Kidney epithelial cell (primary cell): ENCODE data around the gene ORC3. TPM values are rescaled to one million over a fixed set of nuclear protein-coding genes. Genes with fewer than 3 reads are reported as not detected.

Experiments
- DNase-seq: peaks from one replicate; pipeline ENCODE4 v3.0.0-alpha.2; 2010; ENCODE audit warnings: low read depth
- H3K27me3 ChIP-seq: 2 replicates; pipeline ENCODE4 v1.6.0; 2011; ENCODE audit warnings: low read length; ENCODE audit not compliant: control insufficient read depth, insufficient read depth
- H3K36me3 ChIP-seq: 2 replicates; pipeline ENCODE4 v1.5.1; 2011; ENCODE audit warnings: low read length; ENCODE audit not compliant: control insufficient read depth, insufficient read depth
- H3K4me3 ChIP-seq: 2 replicates; pipeline ENCODE4 v1.5.1; 2011; ENCODE audit warnings: low read depth, mild to moderate bottlenecking, control low read depth, low read length
- total RNA-seq: library from RNA; depleted of rRNA; stranded (reverse); fragments of >200 nt; gene quantifications from 2 replicates; pipeline ENCODE4 v1.2.3, GENCODE V29; 2015
- TF ChIP-seq, protein P1 (sequence below): IDR thresholded peaks from 2 replicates; pipeline ENCODE4 v1.5.1; 2011; ENCODE audit warnings: mild to moderate bottlenecking, moderate library complexity, low read length, control low read depth, inconsistent platforms; ENCODE audit not compliant: insufficient read depth, poor library complexity, severe bottlenecking

The ORC3 gene
- total RNA-seq, 1 donor from 2014 or later, result 20.9 TPM

DNA sequence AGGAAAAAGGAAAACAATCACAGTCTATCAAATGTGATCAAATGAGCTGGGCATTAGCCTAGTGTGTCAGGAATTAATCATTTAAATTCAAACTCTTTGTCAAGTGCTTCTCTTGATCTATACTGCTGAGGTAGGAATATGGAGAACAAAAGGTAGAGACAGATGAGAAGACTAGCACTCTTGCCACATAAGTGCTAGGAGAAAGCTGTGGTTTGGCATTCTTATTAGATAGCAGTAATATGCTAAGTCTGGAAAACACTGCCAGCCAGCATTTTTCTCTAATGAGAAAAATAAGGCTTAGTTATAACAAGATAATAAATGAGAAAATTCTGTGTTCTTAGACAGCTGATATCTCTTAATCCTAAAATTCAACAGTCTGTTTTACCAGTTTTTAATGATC is 38.9 kb downstream of the ORC3 start:
- Histone ChIP-seq H3K27me3 (no peaks in the 10 kb centered on the region), H3K4me3 (no peak overlapping the region), H3K36me3 (no peaks in the 10 kb centered on the region)
- DNase-seq, result no peak
- TF ChIP-seq, protein P1, sequence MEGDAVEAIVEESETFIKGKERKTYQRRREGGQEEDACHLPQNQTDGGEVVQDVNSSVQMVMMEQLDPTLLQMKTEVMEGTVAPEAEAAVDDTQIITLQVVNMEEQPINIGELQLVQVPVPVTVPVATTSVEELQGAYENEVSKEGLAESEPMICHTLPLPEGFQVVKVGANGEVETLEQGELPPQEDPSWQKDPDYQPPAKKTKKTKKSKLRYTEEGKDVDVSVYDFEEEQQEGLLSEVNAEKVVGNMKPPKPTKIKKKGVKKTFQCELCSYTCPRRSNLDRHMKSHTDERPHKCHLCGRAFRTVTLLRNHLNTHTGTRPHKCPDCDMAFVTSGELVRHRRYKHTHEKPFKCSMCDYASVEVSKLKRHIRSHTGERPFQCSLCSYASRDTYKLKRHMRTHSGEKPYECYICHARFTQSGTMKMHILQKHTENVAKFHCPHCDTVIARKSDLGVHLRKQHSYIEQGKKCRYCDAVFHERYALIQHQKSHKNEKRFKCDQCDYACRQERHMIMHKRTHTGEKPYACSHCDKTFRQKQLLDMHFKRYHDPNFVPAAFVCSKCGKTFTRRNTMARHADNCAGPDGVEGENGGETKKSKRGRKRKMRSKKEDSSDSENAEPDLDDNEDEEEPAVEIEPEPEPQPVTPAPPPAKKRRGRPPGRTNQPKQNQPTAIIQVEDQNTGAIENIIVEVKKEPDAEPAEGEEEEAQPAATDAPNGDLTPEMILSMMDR, result no peak

DNA sequence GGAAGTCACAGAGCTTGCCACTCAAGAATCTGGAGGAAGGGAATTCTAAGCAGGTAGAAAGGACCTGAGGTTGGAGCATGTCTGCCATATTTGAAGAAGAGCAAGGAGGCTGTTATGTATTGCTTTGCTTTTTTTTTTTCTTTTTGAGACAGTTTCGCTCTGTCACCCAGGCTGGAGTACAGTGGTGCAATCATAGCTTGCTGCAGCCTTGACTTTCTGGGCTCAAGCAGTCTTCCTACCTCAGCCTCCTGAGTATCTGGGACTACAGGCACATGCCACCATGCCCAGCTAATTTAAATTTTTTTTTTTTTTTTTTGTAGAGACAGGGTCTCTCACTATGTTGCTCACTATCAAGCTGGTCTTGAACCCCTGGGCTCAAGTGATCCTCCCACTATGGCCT is 40.8 kb downstream of the ORC3 start:
- Histone ChIP-seq H3K4me3 (no peak overlapping the region), H3K27me3 (no peaks in the 10 kb centered on the region), H3K36me3 (no peaks in the 10 kb centered on the region)
- no peak for DNase-seq
- TF ChIP-seq, protein P1, result no peak

DNA sequence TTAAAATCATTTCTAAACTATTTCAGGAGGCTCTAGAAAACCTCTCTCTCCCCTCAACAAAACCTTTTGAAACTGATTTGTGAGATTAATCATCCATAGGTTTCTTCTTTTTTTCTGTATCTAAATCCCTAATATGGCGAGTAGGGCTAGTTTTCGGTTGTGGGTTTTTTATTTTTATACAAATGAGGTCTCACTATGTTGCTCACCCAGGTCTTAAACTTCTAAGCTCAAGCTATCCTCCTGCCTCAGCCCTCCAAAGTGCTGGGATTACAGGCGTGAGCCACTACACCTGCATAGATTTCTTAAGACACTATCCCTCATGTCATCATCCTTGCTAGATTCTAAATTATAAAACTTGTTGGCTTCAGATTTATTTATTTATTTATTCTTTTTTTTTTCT is 43.9 kb downstream of the ORC3 start:
- H3K27me3 ChIP-seq, result no peaks in the 10 kb centered on the region
- no peak overlapping the region for H3K4me3 ChIP-seq
- H3K36me3 ChIP-seq, result no peaks in the 10 kb centered on the region
- no peak for DNase-seq
- TF ChIP-seq, protein P1, result no peak

DNA sequence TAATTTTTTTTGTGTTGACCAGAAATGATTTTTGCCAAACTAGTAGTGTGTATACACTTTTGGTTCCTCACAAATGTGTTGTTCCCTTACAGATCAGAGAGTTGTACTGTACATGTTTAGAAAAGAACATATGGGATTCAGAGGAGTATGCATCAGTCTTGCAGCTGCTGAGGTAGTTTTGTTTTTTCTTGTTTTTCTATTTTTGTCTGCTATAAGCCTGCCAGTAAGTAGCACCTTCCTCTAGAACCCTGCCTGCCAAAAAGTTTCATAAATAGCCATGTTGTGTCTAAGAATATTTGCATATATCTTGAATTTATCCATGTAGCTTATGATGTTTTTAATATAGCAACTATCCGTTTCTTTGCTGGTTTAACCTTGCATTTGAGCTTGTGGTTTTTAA is 46.4 kb downstream of the ORC3 start:
- Histone ChIP-seq H3K36me3 (no peaks in the 10 kb centered on the region), H3K27me3 (no peaks in the 10 kb centered on the region), H3K4me3 (no peak overlapping the region)
- no peak for DNase-seq
- TF ChIP-seq, protein P1, result no peak

DNA sequence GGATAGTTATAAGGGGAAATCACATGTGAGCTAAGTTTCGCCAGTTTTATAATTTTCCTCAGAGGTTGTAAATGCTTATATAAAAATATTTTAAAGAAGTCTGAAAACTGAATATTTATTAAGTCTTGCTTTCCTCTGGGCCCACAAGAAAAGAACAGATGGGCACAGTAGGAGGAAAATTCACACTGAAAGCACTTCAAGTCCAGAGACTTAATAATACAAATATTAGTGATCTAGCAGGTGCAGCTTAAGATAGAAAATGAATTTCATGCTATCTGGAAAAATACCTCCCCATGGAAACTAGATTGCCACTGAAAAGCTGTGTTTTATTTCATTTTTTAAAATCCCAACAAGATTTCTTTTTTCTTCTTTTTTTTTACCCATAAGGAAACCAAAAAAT is 47.2 kb downstream of the ORC3 start:
- Histone ChIP-seq H3K27me3 (no peaks in the 10 kb centered on the region), H3K36me3 (no peaks in the 10 kb centered on the region), H3K4me3 (no peak overlapping the region)
- TF ChIP-seq, protein P1, result no peak
- no peak for DNase-seq

DNA sequence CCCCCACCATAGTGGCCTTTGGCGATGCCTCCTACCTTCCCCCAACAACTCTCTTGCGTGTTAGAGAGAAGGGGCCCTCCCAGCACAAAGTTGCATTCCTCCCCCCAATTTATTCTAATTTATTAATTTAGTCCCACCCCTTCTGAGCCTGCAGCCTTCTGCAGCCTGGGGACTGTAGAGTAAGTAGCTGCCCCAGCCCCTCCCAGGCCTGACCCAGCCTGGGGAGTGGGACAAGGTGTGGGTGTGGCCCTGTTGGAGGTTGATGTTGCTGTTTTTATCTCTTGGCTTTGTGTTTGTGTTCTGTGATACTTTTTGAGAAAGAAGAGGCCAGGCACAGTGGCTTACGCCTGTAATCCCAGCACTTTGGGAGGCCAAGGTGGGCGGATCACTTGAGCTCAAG is 49.4 kb downstream of the ORC3 start:
- TF ChIP-seq, protein P1, result no peak
- no peak for DNase-seq
- no peaks in the 10 kb centered on the region for H3K36me3 ChIP-seq
- H3K27me3 ChIP-seq, result no peaks in the 10 kb centered on the region
- H3K4me3 ChIP-seq, result no peak overlapping the region
